IPS-18c (cell line): ENCODE results near the gene DHX58.
A peak's percentile ranks its signal among the peaks of the same experiment; 100 is the strongest.

Experiments
- H3K4me3 ChIP-seq: 2 replicates; pipeline ENCODE4 v1.7.0; 2013; ENCODE audit warnings: low read depth, mild to moderate bottlenecking, low read length, moderate library complexity; ENCODE audit not compliant: insufficient read depth
- H3K9me3 ChIP-seq: one replicate; pipeline ENCODE4 v1.6.1; 2013; ENCODE audit warnings: mild to moderate bottlenecking, low read length, moderate library complexity; ENCODE audit not compliant: control insufficient read depth, insufficient read depth

DHX58 gene

DNA sequence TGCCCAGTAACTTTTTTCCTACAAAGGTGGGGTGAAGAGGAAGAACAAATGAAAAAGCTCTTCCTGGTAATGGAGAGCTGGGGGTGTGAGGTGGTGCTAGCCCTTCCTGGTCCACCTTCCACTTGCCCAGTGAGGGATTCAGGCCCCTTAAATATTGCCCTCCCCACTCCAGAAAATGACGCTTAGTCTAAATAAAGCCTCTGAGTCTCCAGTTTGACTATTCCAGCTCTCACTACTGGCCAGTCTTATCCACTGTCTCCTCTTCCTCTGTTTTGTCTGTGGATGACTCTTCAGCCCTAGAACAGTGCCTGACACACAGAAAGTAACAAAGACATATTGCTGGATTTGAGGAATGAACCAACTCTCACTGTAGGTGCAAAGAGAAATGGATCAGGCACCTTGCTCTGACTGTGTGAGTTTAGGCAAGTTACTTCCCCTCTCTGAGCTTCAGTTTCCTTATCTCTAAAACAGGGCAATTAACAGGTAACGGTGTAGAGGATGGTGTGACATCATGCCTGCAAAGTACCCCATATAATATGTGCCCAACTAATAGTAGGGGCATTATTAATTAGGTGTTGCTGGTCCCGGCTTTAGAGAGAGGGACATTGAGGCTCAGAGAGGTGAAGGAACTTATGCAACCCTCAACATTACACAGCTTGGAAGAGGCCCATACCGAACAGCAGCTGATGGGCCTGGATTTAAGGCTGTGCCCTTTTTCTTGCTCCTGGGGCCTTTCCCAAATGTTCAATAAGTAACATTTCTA is 35.5 kb downstream of the DHX58 start:
- Histone ChIP-seq H3K4me3 (no peak overlapping the region), H3K9me3 (no peaks in the 10 kb centered on the region)

DNA sequence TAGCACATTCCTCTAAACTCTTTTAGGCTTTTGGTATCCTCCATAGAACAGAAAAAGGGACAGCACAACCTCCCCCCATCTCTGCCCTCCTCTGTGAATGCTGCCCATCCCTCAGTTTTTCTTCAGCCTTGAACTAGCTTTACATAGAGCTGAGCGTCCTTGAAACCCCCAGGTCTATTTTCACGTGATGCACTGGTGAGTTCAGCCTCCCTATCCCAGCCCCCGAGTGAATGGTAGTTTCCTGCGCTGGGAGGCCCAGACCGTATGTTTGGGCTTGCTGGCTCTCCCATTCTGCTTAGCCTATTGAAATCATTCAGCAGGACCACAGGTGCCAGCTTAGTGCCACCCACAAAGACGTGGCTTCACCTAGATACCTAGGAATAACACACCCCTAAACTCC is 36.7 kb downstream of the DHX58 start:
- no peaks in the 10 kb centered on the region for H3K9me3 ChIP-seq
- no peak overlapping the region for H3K4me3 ChIP-seq

DNA sequence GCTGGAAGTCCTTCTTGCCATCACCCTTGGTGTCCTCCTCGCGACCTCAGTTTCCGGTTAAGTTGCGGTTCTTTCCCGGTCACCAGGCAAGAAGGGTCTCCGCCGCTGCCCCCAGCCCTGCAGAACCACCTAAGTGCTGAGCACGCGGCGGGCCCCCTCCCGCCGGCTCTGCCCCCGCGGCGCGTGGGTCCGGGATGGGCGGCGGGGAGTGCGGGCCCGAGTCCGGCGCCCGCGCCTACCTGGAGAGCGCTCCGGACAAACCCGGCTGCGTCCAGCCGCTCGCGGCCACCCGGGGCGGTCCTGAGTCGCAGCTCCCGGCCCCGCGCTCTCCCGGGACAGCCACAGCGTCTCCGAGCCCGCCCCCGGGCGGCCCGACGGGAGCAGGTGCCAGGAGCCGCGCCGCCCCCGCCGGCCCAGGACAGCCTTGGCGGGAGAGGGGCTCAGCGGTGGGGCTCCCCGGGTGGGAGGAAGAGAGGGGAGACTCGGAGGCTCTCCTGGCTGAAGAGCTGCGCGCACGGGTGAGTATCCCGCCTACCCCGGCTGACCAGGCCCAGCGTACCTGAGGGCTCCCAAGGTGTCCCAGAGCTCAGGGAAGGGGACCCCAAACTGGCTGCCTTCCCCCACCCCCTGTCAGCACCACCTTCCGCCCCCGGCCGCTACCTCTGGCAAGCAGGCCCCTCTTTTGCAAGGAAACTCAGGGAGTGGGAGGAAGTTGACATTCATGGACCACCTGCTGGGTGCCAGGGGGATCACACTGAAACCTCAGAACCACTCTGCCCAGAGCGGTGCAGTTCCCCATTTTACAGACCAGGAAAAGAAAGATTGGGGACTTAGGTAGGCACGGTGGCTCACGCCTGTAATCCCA is 40.0 kb downstream of the DHX58 start:
- peak overlapping the region; percentile 77 for H3K4me3 ChIP-seq
- H3K9me3 ChIP-seq = no peaks in the 10 kb centered on the region

DNA sequence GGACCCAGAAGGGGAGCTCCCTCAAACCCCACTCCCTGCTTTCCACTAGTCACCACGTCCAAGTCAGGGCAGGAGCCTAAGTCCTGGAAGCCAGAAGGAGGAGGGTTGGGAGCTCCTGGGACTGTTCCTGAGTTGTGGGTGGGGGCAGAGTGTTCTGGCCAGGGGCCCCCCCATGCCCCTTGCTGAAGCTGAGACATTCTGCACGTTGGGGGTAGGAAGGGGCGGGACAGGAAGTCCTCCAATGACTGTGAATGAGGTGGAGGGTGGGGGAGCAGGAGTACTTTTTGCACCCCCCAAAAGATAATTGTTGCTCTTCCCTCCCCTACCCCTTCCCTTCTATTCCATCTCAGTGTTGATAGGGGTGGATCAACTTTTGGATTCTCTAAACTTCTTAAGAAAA is 40.7 kb downstream of the DHX58 start:
- H3K4me3 ChIP-seq = peak overlapping the region; percentile 77
- H3K9me3 ChIP-seq = no peaks in the 10 kb centered on the region

DNA sequence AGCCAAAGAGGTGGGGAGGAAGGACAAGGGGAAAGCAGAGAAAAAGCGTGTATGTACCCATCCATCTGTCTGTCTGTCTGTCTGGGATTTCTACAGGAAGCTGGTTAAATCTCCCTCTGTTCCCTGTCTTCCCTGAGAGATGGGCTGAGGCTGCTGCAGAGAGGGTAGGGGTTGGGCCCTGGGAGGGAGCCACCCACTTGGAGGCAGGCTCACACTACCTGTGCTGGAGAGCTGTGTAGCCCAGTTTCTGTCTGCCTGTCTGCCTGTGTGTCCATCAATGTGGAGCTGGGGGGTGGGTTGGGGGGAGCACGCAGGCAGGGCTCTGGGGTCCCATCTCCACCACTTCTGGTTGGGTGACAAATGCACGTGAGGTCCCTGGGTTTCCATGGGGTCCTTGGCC is 43.5 kb downstream of the DHX58 start:
- no peaks in the 10 kb centered on the region for H3K9me3 ChIP-seq
- H3K4me3 ChIP-seq = no peak overlapping the region

DNA sequence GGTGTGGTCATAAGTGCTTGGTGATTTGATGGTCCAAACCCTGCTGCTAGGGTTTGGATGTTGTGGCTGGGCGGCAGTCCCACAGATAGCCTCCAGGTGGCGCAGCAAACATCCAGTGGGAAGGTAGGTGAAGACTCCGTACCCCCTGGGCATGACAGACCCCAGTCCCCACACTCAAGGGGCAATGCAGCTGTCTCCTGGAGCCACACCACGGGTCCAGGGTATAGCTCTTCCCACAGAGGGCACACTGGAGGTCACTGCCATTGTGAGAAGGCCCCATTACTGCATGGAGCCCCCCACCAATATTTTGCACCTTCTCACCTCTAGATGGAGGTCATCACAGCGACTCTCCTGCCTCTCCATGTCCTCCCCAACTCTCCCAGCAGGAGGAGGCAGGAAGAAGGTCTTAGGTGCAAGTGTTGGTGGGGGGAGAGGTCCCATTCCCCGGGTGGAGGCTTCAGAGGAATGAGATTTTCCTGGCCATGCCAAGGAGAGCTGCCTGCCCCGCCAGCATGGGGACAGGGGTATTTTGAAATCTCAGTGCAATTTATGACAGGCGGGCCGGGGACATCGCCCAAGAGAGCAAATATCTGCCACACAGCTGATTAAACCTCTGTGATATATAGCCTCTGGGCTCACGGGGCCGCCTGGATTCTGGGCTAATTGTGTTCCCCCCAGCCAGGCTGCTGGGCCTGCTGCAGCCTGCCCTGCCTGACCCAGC is 45.0 kb downstream of the DHX58 start:
- no peak overlapping the region for H3K4me3 ChIP-seq
- H3K9me3 ChIP-seq = no peaks in the 10 kb centered on the region

DNA sequence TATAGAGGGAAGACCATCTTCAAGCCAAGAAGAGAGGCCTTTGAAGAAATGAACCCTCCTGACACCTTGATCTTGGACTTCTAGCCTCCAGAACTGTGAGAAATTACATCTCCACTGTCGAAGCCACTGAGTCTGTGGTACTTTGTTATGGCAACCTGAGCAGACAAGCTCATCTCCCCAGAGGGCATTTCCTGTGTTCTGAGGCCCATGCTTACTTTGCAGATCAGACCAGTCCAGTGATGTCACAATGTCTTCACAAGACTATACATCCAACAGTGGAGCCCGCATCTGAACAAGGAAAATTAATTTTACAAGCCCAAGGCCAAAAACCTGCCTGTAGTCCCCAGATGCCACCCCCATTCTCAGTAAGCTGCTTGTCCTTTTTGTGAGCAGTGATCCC is 47.3 kb downstream of the DHX58 start:
- Histone ChIP-seq H3K4me3 (no peak overlapping the region), H3K9me3 (no peaks in the 10 kb centered on the region)

DNA sequence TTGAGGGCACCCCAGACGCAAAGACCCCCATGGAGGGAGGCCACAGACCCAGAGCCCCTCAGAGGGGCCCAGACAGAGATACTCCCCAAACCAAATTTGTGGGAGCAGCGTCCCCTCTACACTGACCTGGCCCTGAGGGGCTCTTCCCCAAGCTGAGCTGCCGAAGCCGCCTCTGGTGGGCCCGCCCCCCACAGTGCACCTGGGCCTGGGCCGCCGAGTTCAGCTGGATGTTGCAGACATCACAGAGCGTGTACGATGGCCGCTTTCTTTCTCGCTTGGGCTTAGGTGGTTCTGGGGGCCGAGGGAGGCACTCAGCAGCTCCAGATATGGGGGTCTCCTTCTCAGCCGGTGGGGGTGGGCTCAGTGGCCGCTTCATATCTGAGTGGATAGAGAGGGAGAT is 49.8 kb downstream of the DHX58 start:
- no peak overlapping the region for H3K4me3 ChIP-seq

DNA sequence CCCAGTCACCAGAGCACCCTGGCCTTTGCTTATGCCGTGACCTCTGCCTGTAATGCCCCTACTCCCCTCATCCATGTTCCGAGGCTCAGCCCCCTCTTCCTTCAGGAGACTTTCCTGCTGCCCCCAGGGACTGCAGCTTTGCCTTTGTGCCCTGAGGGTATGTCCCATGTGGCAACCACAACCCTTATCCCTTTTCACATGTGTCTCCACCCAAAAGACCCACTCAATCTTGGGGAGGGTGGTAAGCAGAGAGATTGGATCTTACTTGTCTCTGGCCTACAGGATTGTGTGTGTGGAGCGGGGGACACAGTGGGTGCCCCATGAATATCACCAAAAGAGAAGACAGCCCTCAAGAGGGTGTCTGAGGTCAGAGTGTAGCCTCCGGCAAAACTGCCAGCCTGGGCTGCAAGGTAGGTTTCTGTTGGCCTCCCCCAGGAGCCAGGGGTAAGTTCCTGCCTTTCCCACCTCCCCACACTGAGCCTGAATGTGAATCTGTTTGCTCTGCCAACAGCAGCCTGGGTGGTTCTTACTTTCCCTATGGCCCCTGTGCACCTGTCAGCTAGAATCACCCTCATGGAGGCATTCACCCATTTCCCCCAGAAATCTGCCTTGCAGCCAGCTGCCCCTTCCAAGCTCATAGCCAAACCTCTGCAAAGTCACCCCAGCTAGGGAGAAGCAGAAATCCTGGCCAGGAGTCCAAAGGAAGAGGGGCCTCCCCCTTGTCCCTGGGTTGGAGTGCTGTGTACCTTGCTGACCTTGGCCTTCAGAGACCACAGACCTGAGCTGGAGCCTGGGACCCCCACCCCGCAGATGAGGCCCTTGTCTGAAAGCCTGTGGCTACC is 50.6 kb downstream of the DHX58 start:
- no peak overlapping the region for H3K4me3 ChIP-seq
- no peaks in the 10 kb centered on the region for H3K9me3 ChIP-seq

More for the DNA sequence above, 49.8 kb downstream of the DHX58 start:
- H3K9me3 ChIP-seq = no peaks in the 10 kb centered on the region

DNA sequence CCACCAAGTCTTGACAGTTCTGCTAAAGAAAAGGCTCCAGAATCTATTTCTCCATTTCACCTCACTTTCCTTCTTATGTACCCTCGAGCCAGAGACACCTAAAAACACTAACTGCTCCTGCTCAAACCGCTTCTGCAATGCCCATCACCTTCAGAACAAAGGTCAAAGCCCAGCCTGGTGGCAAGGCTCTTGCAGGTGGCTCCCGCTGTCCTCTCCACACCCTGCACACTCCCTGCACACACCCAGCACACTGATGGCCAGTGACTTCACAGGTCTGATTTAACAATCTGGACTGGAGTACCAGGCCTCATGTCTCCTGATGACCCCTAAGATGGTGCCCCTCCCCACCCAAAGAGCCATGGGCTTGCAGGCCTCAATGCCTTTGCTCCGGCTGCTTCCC is 52.3 kb downstream of the DHX58 start:
- Histone ChIP-seq H3K9me3 (no peaks in the 10 kb centered on the region), H3K4me3 (no peak overlapping the region)

DNA sequence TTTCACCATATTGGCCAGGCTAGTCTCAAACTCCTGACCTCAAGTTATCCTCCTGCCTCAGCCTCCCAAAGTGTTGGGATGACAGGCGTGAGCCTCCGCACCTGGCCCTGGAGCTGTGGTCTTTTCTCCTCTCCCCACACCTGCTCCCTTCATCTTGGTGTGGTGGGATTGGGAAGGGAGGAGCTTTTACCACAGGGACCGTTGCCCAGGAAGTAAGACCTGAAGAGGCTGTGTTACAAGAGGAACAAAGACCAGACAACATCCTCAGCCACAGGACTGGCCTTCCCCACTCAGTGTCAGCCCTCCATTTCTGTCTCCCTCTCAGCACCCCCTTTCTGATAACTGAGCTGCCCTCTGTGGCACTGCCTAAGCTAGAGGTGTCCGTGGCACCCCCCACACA is 52.7 kb downstream of the DHX58 start:
- Histone ChIP-seq H3K9me3 (no peaks in the 10 kb centered on the region), H3K4me3 (no peak overlapping the region)

DNA sequence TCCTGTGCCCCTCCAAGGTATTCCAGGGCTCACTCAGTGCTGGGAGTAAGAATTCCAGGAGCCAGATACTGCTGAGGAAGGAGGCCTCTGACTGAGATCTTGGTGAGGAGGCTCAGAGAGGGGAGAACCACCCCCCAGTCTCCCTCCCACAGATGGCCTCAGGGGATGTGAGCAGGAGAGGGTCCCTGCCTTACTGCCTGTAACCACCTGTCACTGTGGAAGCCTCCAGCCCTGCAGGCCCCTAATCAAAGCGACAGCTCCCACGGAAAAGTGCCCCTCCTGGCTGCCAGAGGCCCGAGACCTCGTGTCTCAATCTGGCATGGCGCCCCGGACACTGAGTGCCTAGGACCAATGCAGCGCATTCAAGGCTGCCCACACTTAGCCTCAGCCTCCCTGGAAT is 54.5 kb downstream of the DHX58 start:
- H3K4me3 ChIP-seq = no peak overlapping the region
- peaks cover 2% of the 10 kb centered on the region for H3K9me3 ChIP-seq

DNA sequence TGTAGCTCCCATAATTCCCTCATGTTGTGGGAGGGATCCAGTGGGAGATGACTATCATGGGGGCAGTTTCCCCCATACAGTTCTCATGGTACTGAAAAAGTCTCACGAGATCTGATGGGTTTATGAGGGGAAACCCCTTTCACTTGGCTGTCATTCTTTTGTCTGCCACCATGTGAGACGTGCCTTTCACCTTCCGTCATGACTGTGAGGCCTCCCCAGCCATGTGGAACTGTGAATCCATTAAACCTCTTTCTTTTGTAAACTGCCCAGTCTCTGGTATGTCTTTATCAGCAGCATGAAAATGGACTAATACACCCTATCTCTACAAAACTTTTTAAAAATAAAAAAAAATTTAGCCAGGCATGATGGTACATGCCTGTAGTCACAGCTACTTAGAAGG is 55.9 kb downstream of the DHX58 start:
- H3K9me3 ChIP-seq = peaks cover 2% of the 10 kb centered on the region
- H3K4me3 ChIP-seq = no peak overlapping the region

DNA sequence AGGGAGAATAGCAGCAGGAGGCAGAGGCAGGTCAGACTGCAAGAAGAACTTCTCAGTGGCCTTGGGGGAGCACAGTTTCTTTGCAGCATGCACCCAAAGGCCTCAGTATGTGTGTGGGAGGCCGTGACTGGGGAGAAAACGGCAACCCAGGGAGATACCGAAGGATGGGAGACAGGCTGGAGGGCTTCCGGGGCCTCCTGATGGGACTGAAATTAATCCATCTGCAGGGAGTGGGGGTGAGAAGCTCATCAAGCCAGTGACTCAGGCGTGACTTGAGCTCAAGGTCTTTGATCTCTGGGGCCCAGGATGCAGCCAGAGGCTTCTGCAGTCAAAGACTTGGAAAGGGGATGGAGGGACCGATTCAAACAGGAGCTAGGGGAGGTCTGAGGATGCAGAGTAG is 57.0 kb downstream of the DHX58 start:
- Histone ChIP-seq H3K4me3 (no peak overlapping the region), H3K9me3 (peaks cover 2% of the 10 kb centered on the region)

DNA sequence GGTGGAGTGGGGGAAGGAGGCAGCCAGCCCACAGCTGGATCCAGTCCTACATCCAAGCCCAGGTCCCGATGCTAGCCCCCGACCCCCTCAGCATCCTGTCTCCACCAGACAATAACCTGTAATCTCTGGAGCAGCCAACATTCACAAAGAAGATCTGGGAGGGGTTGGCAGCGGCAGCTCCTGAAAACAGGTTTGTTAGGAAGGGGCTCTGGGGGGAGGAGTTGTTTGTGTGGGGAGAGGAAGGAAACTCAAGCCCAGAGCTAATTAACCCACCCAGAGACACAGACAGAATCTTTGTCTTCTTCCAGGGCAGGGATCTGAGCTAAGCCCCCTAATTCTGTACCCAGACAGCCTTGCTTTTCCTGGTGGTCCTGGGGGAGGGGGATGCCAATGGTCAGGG is 57.5 kb downstream of the DHX58 start:
- no peak overlapping the region for H3K4me3 ChIP-seq
- peaks cover 2% of the 10 kb centered on the region for H3K9me3 ChIP-seq

DNA sequence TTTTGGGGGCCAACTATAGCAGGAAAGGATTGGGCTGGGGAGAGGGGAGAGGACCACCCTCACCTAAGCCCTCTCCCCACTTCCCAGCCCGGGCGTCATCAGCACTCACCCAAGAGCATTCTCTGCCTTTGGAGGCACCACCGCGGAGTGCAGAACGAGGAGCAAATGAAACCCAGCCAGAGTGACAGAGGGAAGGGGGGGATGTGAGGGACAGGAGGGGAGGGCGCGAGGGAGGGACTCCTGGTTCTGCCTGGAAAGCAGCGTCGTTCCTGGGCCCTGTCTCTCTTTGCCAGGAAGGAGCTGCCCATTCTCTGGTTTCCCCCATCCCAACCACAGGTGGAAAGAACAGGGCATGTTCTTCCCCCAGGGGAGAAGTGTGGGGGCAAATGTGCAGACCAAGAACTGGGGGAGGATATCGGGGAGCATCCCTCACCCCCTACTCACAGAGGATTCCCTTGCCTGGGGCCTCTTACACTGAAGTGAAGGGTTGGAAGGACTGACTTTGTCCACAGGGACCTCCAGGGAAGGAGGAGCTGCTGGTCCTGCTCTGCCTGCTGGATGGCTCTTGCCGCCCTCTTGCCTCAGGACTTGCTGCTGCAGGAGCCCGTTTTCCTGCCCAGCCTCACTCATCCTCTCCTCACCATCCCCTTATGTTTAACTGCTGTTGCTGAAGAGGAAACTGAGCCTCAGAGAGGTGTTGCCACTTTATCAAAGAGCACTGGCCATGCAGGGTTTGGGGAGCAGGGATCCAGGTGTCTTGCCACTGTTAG is 58.6 kb downstream of the DHX58 start:
- Histone ChIP-seq H3K4me3 (no peak overlapping the region), H3K9me3 (peaks cover 2% of the 10 kb centered on the region)
